K562 (cell line): Measurements from ENCODE around the gene UNC45B. TPM values are rescaled to one million over a fixed set of nuclear protein-coding genes. Genes with fewer than 3 reads are reported as not detected.
A peak's percentile ranks its signal among the peaks of the same experiment; 100 is the strongest.

Experiments
- GATAD2B ChIP-seq: fragments of 450-650 bp; IDR thresholded peaks from 2 replicates; pipeline ENCODE4 v1.6.1; 2017; ENCODE audit warnings: mild to moderate bottlenecking, borderline replicate concordance
- MEF2A ChIP-seq: IDR thresholded peaks from 2 replicates; pipeline ENCODE4 v1.6.1; 2011; ENCODE audit warnings: low read depth, mild to moderate bottlenecking, low read length, moderate library complexity; ENCODE audit not compliant: control insufficient read depth
- MNT ChIP-seq, 2 experiments: fragments of 450-650 bp; conservative IDR thresholded peaks; 2 replicates each; pipeline ENCODE4 v1.6.1; 2017; ENCODE audit warnings: mild to moderate bottlenecking in 2 of 2, moderate library complexity in 2 of 2
- NRF1 ChIP-seq, 2 experiments: fragments of 450-650 bp; IDR thresholded peaks in 1 of 2; conservative IDR thresholded peaks in 1 of 2; 2 replicates each; pipeline ENCODE4 v1.6.1; 2014; ENCODE audit warnings: mild to moderate bottlenecking in 2 of 2
- STAT5A ChIP-seq: IDR thresholded peaks from 2 replicates; pipeline ENCODE4 v1.6.1; 2012; ENCODE audit warnings: low read length, inconsistent platforms, borderline replicate concordance
- TBL1XR1 ChIP-seq, 2 experiments: IDR thresholded peaks; 2 replicates each; pipeline ENCODE4 v1.6.1; 2012; ENCODE audit warnings: improper control_type of control experiment in 2 of 2, low read length in 2 of 2, mild to moderate bottlenecking in 1 of 2
- ZC3H8 ChIP-seq: fragments of 450-650 bp; IDR thresholded peaks from 2 replicates; pipeline ENCODE4 v1.6.1; 2017
- polyA plus RNA-seq, 8 experiments: library from polyadenylated mRNA; depleted of rRNA in 4 of 8; stranded (reverse) in 5 of 8; unstranded in 3 of 8; fragments of >200 nt; fragmentation: Nextera tagmentation in 2 of 8; fragmentation: Illumina TruSeq in 1 of 8; extraction: Ambion mirVana in 2 of 8; extraction: Trizol in 1 of 8; gene quantifications; 2 replicates each; pipeline versions ENCODE4 v1.2.1 to v1.2.3, GENCODE V29; 2011 to 2014; ENCODE audit warnings: inconsistent platforms in 1 of 8, missing spikeins in 1 of 8
- total RNA-seq, 7 experiments: library from RNA; depleted of rRNA in 6 of 7; stranded (reverse); fragments of >200 nt in 6 of 7; fragmentation: Illumina TruSeq in 2 of 7; extraction: Trizol in 2 of 7; gene quantifications; 2 replicates each; pipeline versions ENCODE4 v1.2.1 to v1.2.3, GENCODE V29; 2011 to 2021; ENCODE audit warnings: low replicate concordance in 1 of 7
- TF ChIP-seq, protein P1 (sequence below): fragments of 250-450 bp; sonication (Bioruptor Pico); IDR thresholded peaks from 2 replicates; pipeline ENCODE4 v1.8.0; 2022; ENCODE audit warnings: inconsistent platforms, mild to moderate bottlenecking, moderate library complexity, borderline replicate concordance
- TF ChIP-seq, protein P2 (sequence below), 2 experiments: IDR thresholded peaks in 1 of 2; conservative IDR thresholded peaks in 1 of 2; 2 replicates each; pipeline ENCODE4 v1.6.1; 2016; ENCODE audit warnings: low read depth in 2 of 2, mild to moderate bottlenecking in 1 of 2, missing compliant biosample characterization in 1 of 2, missing genetic modification characterization in 1 of 2, moderate library complexity in 1 of 2

Gene UNC45B
- total and polyA plus RNA-seq, 9 of the 15 experiments (the other 6 are each of a cell fraction or from before 2014, with no cell fraction given): not detected

DNA sequence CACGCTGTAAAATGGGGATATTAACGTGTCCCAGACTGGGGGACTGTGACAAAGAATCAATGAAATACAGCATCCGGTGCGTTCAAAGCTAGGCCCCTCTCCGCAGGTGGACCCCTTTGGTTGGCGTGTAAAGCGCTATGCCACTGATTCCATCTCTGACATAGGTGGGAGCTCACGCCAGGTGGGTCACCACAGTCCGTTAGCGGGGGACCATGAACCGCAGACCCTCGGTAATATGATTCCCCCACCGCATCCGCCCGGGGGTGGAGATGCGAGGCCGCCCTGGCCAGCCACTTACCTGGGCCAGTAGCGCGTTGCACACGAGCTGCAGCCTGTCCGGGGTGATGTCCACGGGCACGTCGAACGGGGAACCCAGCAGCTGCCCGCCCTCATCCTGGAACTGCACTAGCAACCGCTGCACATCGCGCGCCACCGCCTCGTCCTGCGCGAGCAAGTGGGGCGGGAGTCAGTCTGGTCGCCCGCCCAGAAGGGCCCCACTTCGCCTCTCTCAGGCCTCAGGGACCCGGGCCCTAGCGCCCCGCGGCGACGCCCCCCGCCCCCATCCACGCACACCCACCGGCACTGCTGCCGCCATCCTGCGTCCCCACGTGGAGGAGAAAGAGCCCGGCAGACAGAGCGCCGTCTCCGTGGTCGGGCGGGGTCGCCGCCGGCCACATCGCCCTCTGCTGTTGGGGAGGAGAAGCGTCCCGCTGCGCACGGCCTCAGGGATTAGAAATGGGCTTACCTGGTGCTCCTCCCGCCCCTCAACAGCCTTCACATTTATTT is 5.7 kb upstream of the UNC45B start, which contains the start of gene NLE1 (continued):
- TF ChIP-seq, protein P1, sequence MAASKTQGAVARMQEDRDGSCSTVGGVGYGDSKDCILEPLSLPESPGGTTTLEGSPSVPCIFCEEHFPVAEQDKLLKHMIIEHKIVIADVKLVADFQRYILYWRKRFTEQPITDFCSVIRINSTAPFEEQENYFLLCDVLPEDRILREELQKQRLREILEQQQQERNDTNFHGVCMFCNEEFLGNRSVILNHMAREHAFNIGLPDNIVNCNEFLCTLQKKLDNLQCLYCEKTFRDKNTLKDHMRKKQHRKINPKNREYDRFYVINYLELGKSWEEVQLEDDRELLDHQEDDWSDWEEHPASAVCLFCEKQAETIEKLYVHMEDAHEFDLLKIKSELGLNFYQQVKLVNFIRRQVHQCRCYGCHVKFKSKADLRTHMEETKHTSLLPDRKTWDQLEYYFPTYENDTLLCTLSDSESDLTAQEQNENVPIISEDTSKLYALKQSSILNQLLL (CRISPR knock-in tag): no peak
- TF ChIP-seq GATAD2B (no peak), TBL1XR1 (IDR thresholded peaks at IDR 0.05; ENCODE audit: low read length in 2 of 2) (0 out of 4 replicates have a peak, but pooled peaks of 1 of the 2 experiments have one; percentile 36), ZC3H8 (no peak), STAT5A (peak; percentile 18; the same call in 1 of the 2 replicates), MNT (conservative IDR thresholded peaks at IDR 0.05) (peak; percentile 99 to 100), MEF2A (no peak), NRF1 (conservative IDR thresholded peaks at IDR 0.05 in 1 of 2, IDR thresholded peaks at IDR 0.05 in 1 of 2) (peak; percentile 46 to 59; a peak in 3 of 4 replicates)
- TF ChIP-seq, protein P2, sequence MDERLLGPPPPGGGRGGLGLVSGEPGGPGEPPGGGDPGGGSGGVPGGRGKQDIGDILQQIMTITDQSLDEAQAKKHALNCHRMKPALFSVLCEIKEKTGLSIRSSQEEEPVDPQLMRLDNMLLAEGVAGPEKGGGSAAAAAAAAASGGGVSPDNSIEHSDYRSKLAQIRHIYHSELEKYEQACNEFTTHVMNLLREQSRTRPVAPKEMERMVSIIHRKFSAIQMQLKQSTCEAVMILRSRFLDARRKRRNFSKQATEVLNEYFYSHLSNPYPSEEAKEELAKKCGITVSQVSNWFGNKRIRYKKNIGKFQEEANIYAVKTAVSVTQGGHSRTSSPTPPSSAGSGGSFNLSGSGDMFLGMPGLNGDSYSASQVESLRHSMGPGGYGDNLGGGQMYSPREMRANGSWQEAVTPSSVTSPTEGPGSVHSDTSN (CRISPR knock-in tag; IDR thresholded peaks at IDR 0.05; ENCODE audit: low read depth): no peak
- TF ChIP-seq, protein P2 (tag; conservative IDR thresholded peaks at IDR 0.05; ENCODE audit: low read depth): no peak
